Neutrophil (primary cell): ENCODE results near the gene RAD51B.

Experiments used
- H3K27ac ChIP-seq: fragments of 200-600 bp; sonication (generic); 2 replicates; pipeline ENCODE4 v1.5.1; 2016; ENCODE audit warnings: mild to moderate bottlenecking, moderate library complexity
- H3K27me3 ChIP-seq: fragments of 200-600 bp; sonication (generic); 2 replicates; pipeline ENCODE4 v1.6.0; 2016; ENCODE audit warnings: mild to moderate bottlenecking
- H3K36me3 ChIP-seq: fragments of 200-600 bp; sonication (generic); 2 replicates; pipeline ENCODE4 v1.5.1; 2017
- H3K4me1 ChIP-seq, 2 experiments: fragments of 200-600 bp in 1 of 2; sonication (generic) in 1 of 2; 1 replicate in 1 of 2; 2 replicates in 1 of 2; pipeline versions ENCODE4 v1.5.1 to v1.6.1; 2013 to 2016; ENCODE audit warnings: low read depth in 1 of 2, low read length in 1 of 2, mild to moderate bottlenecking in 1 of 2, moderate library complexity in 1 of 2; ENCODE audit not compliant: control insufficient read depth in 1 of 2, insufficient read depth in 1 of 2
- H3K4me3 ChIP-seq, 2 experiments: fragments of 200-600 bp in 1 of 2; sonication (generic) in 1 of 2; 1 replicate in 1 of 2; 2 replicates in 1 of 2; pipeline ENCODE4 v1.5.1; 2013 to 2016; ENCODE audit warnings: low read depth in 1 of 2, low read length in 1 of 2, mild to moderate bottlenecking in 1 of 2, moderate library complexity in 1 of 2
- H3K9me3 ChIP-seq: fragments of 200-600 bp; sonication (generic); 2 replicates; pipeline ENCODE4 v1.5.1; 2016
- TF ChIP-seq, protein P1 (sequence below): fragments of 200-600 bp; sonication (generic); IDR thresholded peaks from 2 replicates; pipeline ENCODE4 v1.5.1; 2016; ENCODE audit warnings: antibody characterized with exemption

The RAD51B gene

DNA sequence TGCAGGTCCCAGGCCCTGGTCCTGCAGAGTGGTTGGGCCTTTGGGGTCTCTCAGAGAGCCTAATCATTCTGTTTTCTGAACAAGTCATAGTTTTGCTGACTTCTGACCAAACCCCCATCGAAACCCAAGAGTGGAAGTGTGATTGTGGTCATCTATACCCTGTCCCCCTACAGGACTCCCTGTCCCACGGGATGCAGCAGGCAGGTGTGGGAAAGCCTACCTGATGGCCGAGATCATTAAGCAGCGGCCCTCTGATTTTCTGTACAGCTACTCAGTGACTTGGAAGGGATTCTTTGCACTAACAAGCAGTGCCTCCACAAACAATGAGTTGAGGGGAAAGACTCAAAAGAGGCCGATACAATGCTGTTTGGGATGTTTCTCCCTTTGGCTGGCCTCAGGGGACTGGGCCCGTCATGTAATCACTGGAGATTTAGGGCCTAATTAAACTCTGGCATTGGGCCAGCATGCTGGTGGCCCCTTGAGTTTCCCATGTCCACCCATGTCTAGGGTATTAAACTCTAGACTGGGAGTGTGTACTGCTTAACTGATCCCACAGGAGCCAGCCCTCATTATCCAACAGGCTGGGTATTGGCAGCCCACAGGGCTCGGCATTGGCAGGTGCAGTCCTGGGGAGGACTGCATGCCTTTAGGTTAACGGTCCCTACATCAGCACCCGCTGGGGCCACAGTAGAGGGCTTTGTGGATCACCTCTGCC is 780.5 kb downstream of the RAD51B start:
- no peaks in the 10 kb centered on the region for H3K9me3 ChIP-seq
- no peaks in the 10 kb centered on the region for H3K36me3 ChIP-seq
- H3K27me3 ChIP-seq: no peaks in the 10 kb centered on the region
- TF ChIP-seq, protein P1, sequence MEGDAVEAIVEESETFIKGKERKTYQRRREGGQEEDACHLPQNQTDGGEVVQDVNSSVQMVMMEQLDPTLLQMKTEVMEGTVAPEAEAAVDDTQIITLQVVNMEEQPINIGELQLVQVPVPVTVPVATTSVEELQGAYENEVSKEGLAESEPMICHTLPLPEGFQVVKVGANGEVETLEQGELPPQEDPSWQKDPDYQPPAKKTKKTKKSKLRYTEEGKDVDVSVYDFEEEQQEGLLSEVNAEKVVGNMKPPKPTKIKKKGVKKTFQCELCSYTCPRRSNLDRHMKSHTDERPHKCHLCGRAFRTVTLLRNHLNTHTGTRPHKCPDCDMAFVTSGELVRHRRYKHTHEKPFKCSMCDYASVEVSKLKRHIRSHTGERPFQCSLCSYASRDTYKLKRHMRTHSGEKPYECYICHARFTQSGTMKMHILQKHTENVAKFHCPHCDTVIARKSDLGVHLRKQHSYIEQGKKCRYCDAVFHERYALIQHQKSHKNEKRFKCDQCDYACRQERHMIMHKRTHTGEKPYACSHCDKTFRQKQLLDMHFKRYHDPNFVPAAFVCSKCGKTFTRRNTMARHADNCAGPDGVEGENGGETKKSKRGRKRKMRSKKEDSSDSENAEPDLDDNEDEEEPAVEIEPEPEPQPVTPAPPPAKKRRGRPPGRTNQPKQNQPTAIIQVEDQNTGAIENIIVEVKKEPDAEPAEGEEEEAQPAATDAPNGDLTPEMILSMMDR: no peak
- peak overlapping the region in 1 of 2 experiments; percentile 48 for H3K4me3 ChIP-seq
- peaks cover 50 to 58% of the 10 kb centered on the region in 2 experiments for H3K4me1 ChIP-seq
- peak overlapping the region; percentile 99 for H3K27ac ChIP-seq

DNA sequence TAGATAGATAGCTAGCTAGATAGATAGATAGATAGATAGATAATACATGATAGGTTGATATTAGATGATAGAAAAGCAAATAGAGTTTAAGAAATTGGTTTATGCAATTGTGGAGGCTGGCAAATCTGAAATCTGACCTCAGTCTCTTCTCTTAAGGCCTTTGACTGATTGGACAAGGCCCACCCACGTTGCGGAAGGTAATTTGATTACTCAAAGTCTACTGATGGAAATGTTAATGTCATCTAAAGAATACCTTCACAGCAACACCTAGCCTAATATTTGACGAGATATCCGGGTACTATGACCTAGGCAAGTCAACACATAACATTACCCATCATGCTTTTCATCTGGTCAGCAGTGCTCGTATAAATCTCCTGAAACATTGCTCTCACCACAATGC is 782.9 kb downstream of the RAD51B start:
- TF ChIP-seq, protein P1: no peak
- Histone ChIP-seq H3K9me3 (no peaks in the 10 kb centered on the region), H3K36me3 (no peaks in the 10 kb centered on the region), H3K27me3 (no peaks in the 10 kb centered on the region), H3K4me1 (peaks cover 52 to 53% of the 10 kb centered on the region in 2 experiments), H3K27ac (no peak overlapping the region), H3K4me3 (no peak overlapping the region)

DNA sequence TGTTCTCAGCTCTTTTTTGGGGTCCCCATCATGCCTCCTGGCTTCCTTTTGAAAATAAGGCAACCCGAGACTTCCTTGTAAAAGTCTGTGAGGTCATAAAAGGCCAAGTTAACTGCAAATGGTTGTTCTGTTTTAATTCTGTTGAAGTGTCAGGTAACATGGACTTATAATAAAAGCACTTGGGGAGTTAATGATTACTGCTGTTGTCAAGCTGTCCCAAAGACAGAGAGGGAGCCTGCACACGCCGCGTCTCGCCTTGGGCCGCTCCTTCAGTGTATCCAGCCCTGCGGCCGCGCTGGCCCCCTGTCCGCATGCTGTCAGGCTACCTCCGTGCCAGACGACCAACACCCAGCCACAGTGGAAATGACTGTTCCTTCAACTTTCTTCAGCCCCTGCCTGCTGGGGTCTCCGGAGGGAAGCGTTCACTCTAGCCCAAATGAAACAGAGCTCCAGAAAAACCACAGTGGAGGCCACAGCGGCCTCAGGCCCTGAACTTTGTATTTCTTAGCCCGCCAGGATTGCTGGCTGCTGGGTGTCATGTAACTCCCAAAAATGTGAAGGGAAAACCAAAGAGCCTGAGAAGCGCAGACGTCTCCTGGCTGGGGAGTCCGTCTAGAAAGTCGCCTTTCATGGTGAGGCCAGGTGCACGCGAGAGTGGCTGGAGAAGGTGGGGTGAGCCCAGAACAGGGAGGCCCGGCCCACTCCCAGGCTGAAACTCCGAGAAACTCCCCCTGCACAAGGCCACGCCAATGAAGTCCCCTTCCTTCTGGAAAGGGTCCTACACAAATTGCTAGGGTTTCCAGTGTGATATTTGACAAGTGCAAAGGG is 784.2 kb downstream of the RAD51B start:
- no peaks in the 10 kb centered on the region for H3K36me3 ChIP-seq
- no peaks in the 10 kb centered on the region for H3K27me3 ChIP-seq
- no peak overlapping the region for H3K4me3 ChIP-seq
- TF ChIP-seq, protein P1: no peak
- H3K4me1 ChIP-seq: peaks cover 52 to 53% of the 10 kb centered on the region in 2 experiments
- H3K9me3 ChIP-seq: no peaks in the 10 kb centered on the region
- no peak overlapping the region for H3K27ac ChIP-seq

DNA sequence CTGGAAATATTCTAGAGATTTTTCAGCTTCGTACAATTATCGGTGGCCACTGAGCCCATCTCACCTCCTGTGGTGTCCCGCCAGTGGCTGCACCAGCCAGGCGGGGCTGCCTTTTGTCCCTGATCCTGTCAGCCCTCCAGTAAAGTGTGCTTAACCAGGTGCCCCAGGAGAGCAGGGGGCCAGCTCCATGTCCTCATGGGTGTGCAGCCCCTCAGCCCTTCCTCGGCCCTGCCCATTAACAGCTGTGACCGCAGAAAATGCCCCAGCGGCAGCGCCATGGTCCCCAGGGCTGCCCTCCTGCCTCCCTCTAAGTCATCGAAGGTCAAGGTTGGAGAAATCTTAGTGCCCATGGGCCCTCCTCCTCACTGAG is 784.8 kb downstream of the RAD51B start:
- Histone ChIP-seq H3K27ac (no peak overlapping the region), H3K4me1 (peaks cover 52 to 53% of the 10 kb centered on the region in 2 experiments), H3K4me3 (no peak overlapping the region), H3K9me3 (no peaks in the 10 kb centered on the region), H3K27me3 (no peaks in the 10 kb centered on the region), H3K36me3 (no peaks in the 10 kb centered on the region)
- TF ChIP-seq, protein P1: no peak

DNA sequence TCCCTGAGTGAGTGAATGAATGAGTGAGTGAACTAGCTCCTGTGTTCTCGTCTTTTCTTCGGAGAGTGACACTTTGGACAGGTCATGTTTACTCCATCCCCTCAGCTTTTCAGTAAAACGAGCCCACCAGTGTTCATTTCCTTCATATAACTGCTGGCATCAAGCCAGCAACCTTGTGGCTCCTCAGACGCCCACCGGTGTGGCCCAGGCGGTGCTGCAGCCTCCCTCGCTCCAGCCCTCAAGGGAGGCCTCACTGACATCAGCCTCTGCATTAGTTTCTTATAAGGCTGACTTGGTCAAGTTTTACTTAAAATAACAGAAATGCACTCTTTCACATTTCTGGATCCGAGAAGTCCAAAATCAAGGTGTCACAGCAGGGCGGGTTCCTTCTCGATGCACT is 785.2 kb downstream of the RAD51B start:
- H3K4me1 ChIP-seq: peaks cover 51 to 52% of the 10 kb centered on the region in 2 experiments

More for the DNA sequence above, 785.2 kb downstream of the RAD51B start:
- H3K27me3 ChIP-seq: no peaks in the 10 kb centered on the region
- H3K9me3 ChIP-seq: no peaks in the 10 kb centered on the region
- H3K36me3 ChIP-seq: no peaks in the 10 kb centered on the region
- no peak overlapping the region for H3K4me3 ChIP-seq
- no peak overlapping the region for H3K27ac ChIP-seq
- TF ChIP-seq, protein P1: no peak
